Fibroblast of lung (primary cell): ENCODE results near the gene APRT.

Experiments
- EZH2 ChIP-seq: IDR thresholded peaks from 2 replicates; pipeline ENCODE4 v1.5.1; 2012; ENCODE audit warnings: low read length, control low read depth, mild to moderate bottlenecking; ENCODE audit errors: missing control alignments
- TF ChIP-seq, protein P1 (sequence below), 2 donors: IDR thresholded peaks in 1 of 2; conservative IDR thresholded peaks in 1 of 2; 1 replicate in 1 of 2; 2 replicates in 1 of 2; pipeline ENCODE4 v1.5.1; 2011 to 2012; ENCODE audit warnings: low read length in 2 of 2, control low read depth in 1 of 2, inconsistent platforms in 1 of 2, low read depth in 1 of 2, mild to moderate bottlenecking in 1 of 2

GRCh38 chr16:88779406-88780141 is 32.2 kb downstream of the APRT start:
- TF ChIP-seq, protein P1, sequence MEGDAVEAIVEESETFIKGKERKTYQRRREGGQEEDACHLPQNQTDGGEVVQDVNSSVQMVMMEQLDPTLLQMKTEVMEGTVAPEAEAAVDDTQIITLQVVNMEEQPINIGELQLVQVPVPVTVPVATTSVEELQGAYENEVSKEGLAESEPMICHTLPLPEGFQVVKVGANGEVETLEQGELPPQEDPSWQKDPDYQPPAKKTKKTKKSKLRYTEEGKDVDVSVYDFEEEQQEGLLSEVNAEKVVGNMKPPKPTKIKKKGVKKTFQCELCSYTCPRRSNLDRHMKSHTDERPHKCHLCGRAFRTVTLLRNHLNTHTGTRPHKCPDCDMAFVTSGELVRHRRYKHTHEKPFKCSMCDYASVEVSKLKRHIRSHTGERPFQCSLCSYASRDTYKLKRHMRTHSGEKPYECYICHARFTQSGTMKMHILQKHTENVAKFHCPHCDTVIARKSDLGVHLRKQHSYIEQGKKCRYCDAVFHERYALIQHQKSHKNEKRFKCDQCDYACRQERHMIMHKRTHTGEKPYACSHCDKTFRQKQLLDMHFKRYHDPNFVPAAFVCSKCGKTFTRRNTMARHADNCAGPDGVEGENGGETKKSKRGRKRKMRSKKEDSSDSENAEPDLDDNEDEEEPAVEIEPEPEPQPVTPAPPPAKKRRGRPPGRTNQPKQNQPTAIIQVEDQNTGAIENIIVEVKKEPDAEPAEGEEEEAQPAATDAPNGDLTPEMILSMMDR (conservative IDR thresholded peaks at IDR 0.05 in 1 of 2, IDR thresholded peaks at IDR 0.05 in 1 of 2; ENCODE audit: low read depth in 1 of 2, low read length in 2 of 2), result no peak
- TF ChIP-seq EZH2, result no peak
